Measurements from ENCODE around the gene LBR.
"Not testable (repeated sequence)": the region's sequence is repeated elsewhere in the genome, so short reads cannot be mapped to it uniquely, and the experiment has no call there.

Gene LBR

GRCh38 chr1:225422795-225423517, 4.9 kb downstream of the LBR start:
- no peak for DNase-seq (ENCODE audit: low read depth)

DNA sequence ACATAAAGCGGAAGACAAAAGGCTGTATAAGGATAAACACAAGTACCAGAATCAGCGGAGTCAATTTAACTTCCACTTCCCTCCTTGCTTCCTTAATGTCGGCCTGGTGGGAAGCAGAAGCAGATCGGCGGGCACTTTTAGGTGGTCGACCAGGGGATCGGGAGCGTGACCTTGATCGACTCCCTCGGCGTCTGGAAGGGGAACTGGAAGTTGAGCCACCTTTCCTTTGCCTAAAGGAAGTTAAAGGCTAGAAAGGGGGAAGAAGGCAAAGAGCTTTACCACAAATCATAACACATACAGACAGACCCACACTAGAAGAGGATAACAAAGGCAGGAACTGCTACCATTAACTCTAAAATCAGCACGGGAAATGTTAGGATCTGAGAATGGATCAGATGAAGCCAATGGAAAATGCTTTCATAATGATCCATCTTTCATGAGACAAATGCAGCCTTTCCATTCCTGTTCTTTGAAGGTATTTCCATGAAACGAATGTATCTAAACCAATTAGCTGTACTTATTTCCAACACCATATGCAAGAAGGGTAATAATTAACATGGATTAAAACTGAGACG, 5.7 kb downstream of the LBR start:
- DNase-seq (ENCODE audit: low read depth): no peak

GRCh38 chr1:225418598-225418997, 9.2 kb downstream of the LBR start:
- no peak for DNase-seq (ENCODE audit: low read depth)

DNA sequence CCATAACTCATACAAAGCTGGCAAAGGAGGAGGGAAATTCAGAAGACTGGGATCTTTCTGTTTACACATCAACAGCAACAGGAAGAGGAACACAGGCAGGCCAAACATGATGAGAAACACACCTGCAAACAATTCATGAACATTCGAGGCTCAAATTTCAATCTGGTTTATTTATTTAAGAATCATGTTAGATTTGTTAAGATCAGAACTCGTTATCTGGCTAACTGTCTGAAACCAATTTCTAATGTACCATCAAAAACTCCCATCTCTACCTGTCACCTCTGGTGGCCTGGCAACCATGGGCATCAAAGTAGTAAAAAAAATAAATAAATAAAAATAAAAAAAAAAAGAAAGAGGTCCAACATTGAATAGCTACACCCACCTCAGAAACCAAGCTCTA, 9.8 kb downstream of the LBR start:
- DNase-seq (ENCODE audit: low read depth): no peak

- DNase-seq (ENCODE audit: low read depth): no peak
These were observed 11.7 kb downstream of the LBR start for GRCh38 chr1:225415967-225416745.

- no peak for DNase-seq (ENCODE audit: low read depth)
These were observed 12.5 kb downstream of the LBR start for GRCh38 chr1:225415307-225415706.

GRCh38 chr1:225413708-225414375, 14.0 kb downstream of the LBR start:
- DNase-seq (ENCODE audit: low read depth): no peak

GRCh38 chr1:225412803-225413351, 15.0 kb downstream of the LBR start:
- no peak for DNase-seq (ENCODE audit: low read depth)

GRCh38 chr1:225412321-225412720, 15.5 kb downstream of the LBR start:
- no peak for DNase-seq (ENCODE audit: low read depth)

- no peak for DNase-seq (ENCODE audit: low read depth)
These were observed 17.8 kb downstream of the LBR start for GRCh38 chr1:225410036-225410435.

DNA sequence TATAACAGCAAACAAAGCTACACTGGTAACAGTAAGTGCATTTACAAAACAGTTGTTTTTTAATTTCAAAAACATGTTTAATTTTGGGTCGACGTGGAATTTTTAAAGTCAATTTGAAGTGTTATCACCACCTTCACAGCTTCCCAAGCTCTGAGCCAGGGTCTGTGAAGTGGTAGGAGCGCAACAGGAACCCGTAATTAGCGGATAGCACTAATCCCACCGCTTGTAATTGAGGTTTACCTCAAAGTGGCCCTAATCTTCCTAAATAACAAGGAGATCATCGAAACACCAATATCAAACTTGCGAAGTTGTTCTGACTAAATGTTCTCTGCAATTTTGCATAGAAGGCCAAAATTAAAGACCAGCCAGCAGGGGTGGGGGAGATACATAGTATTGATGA, 18.8 kb downstream of the LBR start:
- DNase-seq (ENCODE audit: low read depth): no peak

DNA sequence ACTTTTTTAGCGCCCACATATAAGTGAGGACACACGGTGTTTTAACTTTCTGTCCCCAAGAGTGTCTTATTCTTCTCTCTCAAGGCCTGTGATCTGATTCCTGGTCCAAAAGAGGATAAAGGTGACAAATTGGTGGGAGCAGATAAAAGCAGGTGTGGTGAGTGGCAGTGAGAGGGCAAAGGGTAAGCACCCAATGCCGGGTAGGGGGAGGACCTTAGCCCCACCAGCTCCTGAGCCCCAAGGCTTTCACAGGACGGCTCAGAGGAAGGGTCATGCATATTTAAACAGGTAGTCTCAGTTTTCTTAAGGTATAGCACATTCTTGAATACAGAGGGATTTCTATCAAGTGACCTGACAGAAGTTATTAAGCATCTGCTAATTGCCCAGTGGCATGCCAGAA, 19.6 kb downstream of the LBR start:
- DNase-seq (ENCODE audit: low read depth): no peak

- no peak for DNase-seq (ENCODE audit: low read depth)
These were observed 20.1 kb downstream of the LBR start for GRCh38 chr1:225407755-225408154.

- no peak for DNase-seq (ENCODE audit: low read depth)
These were observed 20.7 kb downstream of the LBR start for GRCh38 chr1:225406976-225407725.

DNA sequence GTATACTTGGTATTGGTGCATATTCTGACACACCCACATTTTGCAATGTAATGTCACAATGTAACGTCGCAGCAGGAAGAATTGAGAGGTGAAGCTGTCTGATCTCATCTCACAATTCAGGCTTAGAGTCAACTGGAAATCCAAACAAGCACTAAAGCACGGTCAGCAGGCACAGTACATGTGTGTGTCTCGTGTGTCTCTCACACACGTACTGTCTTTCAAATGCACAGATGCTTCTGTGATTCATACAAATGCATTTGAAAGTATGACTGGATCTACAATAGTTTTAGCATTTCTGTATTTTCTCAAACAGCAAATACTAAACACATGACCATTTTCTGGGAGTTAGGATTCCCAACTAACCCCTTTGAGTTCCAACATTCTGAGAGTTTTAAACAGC, 26.9 kb downstream of the LBR start:
- DNase-seq (ENCODE audit: low read depth): no peak

- no peak for DNase-seq (ENCODE audit: low read depth)
These were observed 31.5 kb downstream of the LBR start for GRCh38 chr1:225396357-225396756.

GRCh38 chr1:225389843-225390242, 38.0 kb downstream of the LBR start:
- DNase-seq (ENCODE audit: low read depth): no peak

DNA sequence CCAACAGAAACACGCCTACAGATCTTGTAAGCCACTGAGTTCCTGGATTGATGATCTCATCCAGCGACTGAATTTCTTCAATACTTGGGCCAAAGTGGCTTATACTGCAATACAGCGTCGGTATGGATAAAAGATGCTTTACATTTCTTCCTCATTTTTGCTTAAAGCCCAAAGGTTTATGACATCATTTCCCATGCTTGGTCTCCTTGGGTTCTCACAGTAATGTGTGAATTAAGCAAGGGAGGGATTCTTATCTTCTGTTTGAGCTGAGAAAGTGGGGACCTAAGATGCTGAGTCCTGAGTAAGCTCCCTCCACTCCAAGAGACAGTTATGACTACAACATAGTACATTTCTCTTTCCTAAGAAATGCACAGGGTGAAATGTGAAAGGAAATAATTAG, 39.5 kb downstream of the LBR start:
- DNase-seq (ENCODE audit: low read depth): no peak

GRCh38 chr1:225386860-225387259, 41.0 kb downstream of the LBR start:
- not testable (repeated sequence) for DNase-seq (ENCODE audit: low read depth)

GRCh38 chr1:225380691-225381090, 47.1 kb downstream of the LBR start:
- no peak for DNase-seq (ENCODE audit: low read depth)

DNA sequence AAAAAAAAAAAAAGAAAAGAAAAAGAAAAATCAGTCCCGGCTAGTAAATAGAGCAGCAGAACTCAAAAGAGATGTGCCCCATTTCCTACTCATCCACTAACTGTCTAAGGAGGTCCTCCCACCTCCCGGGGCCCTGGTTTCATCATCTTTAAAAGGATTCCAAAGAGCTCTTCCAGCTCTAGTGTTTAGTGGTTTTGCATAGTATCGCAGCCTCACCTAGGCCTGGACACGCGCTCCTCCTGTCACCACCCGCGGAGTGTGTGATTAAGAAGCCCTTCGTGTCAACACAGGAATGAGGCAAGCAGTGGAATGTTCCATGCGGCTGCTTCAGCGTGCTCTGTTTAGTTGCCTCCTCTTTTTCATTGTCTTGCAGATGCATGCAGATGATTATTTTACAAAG, 49.0 kb downstream of the LBR start:
- no peak for DNase-seq (ENCODE audit: low read depth)

DNA sequence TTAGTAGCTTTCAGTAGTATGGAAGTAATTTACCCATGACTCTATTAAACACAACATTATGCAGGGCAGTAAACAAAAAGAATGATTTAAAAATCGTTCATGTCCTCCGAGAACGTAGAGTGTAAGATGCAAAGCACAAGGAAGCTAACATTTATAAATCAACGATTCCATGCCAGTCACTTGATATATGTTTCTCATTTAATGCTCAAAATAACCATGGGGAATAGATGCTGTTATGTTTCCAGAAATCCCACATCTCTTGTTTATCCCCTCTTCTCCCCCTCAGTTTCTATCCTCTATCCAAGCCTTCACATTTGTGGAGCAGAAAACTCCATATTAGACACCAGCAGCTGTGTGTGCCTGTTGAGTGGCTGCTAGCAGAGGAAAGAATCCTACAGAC, 52.8 kb downstream of the LBR start:
- no peak for DNase-seq (ENCODE audit: low read depth)
